Activated gamma-delta T cell (primary cell): ENCODE data around the gene EPHA4.

Experiments used
- DNase-seq: peaks from one replicate; lab custom pipeline; 2025; lab: John Stamatoyannopoulos, UW

Gene EPHA4

DNA sequence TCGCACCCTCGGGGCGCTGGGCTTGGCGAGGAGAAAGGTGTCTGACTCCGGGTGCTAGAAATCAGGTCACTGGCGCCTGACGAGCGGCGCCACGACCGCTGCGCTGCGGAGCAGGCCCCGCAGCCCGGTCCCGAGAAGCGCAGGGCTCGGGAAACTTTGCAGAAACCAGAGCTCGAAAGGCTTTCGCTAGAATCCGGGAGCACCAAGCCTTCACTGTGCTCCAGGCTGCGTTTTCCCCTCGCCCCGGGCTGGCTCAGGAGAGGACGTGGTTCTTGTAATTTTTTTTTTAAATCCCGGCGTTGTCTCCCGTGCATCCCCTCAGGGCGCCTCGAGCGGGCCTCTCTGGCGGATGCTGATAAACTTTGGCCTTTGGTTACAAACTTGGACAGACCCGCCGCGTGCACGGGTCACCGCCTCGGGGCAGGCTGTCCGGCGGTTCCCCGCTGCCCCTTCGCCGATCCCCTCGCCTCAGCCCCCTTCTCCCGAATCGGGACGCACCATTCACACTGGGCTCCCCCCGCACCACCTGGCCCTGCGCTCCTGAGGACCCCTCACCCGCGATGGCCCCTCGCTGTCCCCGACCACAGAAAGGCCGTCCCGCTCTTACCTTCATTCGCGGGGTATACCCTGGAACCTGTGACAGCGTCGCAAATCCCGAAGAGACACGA, 419 bp downstream of the EPHA4 start:
- peak; percentile 23 for DNase-seq

DNA sequence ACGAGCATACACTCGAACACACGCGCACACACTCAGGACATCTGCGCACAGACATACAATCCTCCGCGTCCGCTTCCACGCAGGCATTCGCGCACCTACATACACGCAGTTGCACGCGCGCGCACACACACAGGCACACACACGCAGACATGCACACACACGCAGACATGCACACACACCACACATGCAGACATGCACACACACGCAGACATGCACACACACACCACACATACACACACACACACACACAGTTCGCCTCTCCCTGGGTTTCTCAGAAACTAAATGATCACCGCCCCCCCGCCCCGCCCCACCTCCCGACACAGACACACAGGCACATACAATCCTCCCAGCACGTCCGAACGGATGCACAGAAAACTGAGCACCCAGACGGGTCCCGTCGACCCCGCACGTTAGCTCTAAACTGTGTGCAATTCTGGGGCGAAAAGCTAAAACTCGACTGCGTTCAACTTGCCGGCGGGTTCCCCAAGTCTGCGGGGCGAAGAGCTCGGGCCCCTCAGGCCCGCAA, 1.0 kb downstream of the EPHA4 start:
- no peak for DNase-seq

DNA sequence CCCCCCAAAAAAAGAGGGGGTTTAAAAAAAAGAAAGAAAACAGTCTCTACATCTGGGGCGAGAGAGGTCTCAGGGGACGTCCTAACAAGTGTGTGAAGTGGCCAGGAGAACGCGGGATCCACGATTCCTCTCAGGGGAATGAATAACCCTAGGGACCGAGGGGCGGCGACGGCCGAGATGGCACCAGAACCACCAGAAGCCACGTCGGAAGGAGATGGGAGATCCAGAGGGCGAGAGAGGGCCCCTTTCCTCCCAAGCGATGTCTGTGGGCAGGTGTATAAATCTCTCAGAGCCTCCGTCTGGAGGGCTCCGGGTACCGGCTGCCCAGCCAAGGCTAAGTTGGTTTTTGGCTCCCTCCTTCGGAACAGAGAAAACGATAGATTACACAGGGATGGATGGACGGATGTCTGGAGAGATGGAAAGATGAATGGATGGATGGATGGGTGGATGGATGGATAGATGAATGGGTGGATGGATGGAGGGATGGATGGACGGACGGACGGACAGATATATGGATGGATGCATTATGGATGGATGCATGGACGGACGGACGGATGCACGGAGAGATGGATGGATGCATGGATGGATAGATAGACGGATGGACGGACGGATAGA, 1.7 kb downstream of the EPHA4 start:
- DNase-seq: no peak

GRCh38 chr2:221569871-221570270, 2.2 kb downstream of the EPHA4 start:
- DNase-seq: no peak

DNA sequence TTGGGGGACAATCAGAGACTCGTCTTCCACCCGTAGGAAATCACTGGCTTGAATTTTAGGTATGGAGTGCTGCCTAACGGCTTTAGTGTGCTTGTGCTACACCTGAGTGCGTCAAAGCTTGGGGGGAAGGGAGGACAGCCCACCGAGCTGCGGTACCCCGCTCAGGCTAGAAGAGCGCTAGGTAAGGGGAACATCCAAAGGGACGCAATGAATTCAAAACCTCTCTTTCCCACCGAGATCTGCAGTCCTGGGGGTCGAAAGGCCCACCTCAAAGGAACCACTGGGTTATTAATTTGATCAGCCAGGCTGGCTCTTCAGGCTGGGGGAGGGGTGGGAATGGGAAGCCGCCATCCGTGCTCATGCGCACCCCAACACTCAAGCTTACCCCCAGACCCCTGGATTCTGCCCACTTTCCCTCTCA, 2.7 kb downstream of the EPHA4 start:
- DNase-seq: no peak

DNA sequence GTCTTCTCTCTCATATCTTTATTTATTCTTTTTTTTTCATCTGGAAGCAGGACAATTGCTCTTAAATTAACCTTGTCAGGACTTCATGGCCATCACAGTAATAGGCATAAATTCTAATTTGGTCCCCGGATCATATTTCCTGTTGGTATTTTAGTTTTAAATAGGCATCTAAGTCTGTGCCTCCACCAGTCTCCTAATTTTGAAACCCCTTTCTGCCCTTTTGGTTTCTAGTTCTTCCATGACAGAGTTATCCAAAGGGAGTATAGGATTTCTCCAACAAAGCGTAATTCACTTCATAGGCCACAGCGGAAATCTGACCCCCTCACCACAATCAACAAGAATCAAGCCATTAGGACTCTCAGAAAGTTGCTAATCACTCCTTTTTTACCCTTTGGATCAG, 3.8 kb downstream of the EPHA4 start:
- DNase-seq: no peak

- DNase-seq: no peak
Observed at GRCh38 chr2:221567809-221568208, 4.3 kb downstream of the EPHA4 start.

DNA sequence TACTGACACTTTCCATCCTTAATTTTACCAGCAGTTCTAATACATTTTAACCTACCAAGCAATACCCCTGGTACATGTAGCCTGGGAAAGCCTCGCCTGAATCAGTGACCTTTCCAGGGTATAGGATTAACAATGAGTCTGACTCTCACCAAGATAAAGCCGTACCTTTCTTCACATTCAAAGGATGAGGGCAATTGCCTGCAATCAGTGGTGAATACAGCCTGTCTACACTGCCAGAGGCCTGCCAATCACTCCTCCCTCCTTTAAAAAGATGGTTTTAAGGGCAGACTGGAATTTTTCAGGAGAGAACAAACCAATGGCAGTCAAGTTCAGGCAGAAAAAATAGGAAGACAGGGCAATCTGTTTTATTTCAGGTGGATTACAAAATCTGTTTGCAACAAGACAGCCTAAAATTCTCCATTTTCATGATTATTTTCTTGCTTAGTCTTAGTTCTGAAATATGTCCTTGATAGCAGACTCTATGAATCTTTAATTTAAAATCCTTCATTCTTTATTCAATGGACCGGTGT, 4.8 kb downstream of the EPHA4 start:
- DNase-seq: no peak

- no peak for DNase-seq
Observed at GRCh38 chr2:221563270-221563985, 8.7 kb downstream of the EPHA4 start.

GRCh38 chr2:221562226-221562625, 9.9 kb downstream of the EPHA4 start:
- no peak for DNase-seq

DNA sequence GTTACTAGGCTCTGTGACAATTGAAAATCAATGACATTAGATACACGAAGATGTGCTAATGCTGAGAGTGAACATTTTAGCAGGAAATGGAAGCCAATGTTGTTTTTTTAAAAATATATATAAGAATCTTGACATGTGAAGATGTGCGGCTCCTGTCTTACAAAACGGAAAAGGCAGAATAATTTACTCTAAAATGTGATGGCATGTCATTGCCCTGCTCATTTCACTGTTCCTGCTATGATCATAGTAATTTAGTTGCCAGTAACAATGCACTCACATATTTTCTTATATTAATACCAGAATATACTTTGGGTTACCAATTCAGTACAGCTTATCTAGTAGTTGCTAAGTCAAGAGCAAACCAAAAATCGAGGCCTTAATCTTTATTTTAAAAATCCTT, 10.3 kb downstream of the EPHA4 start:
- no peak for DNase-seq

GRCh38 chr2:221559991-221560390, 12.1 kb downstream of the EPHA4 start:
- no peak for DNase-seq

DNA sequence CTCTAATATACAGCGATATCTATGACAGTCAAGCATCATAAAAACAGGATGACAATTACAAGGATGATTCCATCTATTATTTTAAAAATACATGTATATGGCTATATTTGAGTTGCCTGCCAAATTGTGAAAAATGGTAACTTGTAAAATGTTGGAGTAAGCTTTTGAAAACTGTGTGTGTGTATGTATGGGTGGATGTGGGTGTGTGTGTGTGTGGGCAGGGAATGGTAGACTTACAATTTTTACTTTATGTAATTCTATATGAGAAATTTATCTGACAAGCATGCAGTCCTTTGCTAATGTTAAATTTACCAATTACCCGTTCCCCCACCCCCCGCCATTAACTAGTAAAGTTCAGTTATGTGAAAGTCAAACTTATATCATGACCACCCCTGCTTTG, 14.0 kb downstream of the EPHA4 start:
- no peak for DNase-seq

GRCh38 chr2:221555494-221555846, 16.6 kb downstream of the EPHA4 start:
- no peak for DNase-seq

GRCh38 chr2:221554769-221555493, 17.2 kb downstream of the EPHA4 start:
- DNase-seq: no peak

DNA sequence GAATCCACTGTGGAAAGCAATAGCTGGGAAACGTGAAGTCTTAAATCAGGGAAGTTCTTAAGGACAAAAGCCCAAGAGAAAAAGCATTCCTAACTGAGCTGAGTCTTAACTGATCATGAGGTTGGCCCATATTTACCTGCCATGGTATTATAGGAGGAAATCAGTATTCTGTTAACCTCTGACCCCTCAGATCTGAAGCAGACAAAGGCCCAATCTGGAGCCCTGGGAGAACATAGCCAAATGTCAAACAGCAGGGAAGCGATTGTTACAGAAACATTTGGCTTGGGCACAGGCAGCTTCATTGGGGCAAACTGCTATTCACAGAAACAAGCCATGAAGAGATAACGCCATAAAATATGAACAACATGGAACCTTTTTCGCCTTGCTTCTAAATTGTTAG, 18.8 kb downstream of the EPHA4 start:
- no peak for DNase-seq

DNA sequence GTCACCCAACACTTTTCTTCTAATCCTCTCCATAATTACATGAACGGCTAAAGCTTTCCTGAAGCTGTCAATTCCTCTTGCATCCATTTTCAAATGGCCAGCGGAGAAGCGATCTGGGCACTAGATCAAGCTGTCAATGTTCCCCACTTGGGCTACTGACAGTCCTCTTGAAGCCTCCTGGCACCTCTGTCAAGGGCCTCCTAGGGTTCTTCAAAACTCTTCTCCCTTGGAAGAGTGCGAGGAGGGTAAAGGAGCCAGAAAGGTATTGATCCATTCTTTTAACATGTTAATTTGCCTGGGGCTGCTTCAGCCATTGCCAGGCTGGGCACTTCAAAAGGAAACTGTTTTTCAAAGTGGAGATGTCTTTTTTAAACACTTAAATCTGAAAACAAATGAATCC, 19.8 kb downstream of the EPHA4 start:
- no peak for DNase-seq

- DNase-seq: no peak
Observed at GRCh38 chr2:221551864-221552263, 20.2 kb downstream of the EPHA4 start.

- no peak for DNase-seq
Observed at GRCh38 chr2:221549143-221549542, 23.0 kb downstream of the EPHA4 start.

DNA sequence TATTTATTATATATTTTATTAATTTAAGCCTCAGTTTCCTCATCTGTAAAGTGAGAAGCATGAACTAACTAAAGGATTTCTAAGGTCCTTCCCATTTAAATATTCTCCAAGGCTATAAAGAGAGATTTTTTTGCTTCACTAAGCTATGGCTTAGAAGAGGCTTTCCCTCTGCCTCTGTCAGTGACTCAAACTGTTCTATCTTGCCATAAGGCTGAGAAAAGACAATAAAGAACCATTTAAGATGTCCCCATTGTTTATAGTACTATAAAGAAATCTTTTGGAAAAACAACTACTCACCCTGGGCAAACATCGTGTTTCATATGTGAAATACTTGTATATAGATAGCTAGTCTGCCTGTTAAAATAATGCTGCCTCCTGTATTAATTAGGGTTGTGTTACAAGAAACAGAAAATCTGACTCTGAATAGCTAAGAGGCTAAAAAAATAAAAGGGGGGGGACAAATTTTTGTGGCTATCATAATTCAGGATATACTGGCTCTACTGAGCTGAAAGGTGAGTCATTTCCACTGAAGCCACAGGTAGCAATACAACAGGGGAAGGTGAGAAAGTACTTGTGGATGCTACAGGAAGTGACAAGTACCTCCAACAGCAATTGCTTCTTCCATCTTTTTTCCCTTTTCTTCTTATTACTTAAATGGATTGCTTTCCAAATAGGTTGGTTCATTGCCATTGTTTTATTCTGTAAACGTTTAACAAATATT, 25.4 kb downstream of the EPHA4 start:
- no peak for DNase-seq

DNA sequence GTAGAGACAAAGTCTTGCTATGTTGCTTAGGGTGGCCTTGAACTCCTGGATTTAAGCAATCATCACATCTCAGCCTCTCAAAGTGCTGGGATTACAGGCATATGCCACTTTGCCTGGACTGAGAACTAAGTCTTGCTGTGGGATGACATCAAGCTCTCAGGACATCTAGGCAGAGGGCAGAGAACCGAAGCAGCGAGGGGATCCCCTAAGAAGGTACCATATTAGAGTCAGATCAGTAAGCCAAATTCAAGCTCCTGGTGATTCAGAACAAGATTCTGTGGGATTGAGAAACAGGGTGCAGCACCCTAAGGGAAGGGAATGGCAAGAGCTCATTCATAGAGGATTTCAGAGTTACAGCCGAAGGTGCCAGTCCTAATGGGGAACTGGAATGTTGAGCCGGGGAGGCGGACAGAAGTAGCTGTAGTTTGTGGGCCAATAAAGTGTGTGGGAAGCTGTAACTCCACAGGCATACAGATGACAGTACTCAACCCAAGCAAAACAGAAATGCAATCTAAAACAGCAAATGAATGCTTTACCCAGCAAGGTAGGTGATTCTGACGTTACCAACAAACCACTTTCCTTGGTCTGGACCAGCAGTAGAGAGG, 30.9 kb downstream of the EPHA4 start:
- DNase-seq: no peak
